Endodermal cell (in vitro differentiated cells): ENCODE measurements around the gene CYGB. TPM values are rescaled to one million over a fixed set of nuclear protein-coding genes. Genes with fewer than 3 reads are reported as not detected.
A peak's percentile ranks its signal among the peaks of the same experiment; 100 is the strongest.
"Not testable (repeated sequence)": the region's sequence is repeated elsewhere in the genome, so short reads cannot be mapped to it uniquely, and the experiment has no call there.

Experiments
- DNase-seq: peaks from one replicate; pipeline ENCODE4 v3.0.0-alpha.2; 2017
- H3K27ac ChIP-seq: 2 replicates; pipeline ENCODE4 v1.5.1; 2013; ENCODE audit warnings: mild to moderate bottlenecking, low read depth, low read length, moderate library complexity
- H3K27me3 ChIP-seq: 2 replicates; pipeline ENCODE4 v1.6.1; 2013; ENCODE audit warnings: mild to moderate bottlenecking, low read length, moderate library complexity; ENCODE audit not compliant: insufficient read depth, control insufficient read depth, poor library complexity, severe bottlenecking
- H3K36me3 ChIP-seq: 2 replicates; pipeline ENCODE4 v1.7.0; 2013; ENCODE audit warnings: mild to moderate bottlenecking, low read length, moderate library complexity; ENCODE audit not compliant: control insufficient read depth, insufficient read depth
- H3K4me1 ChIP-seq: one replicate; pipeline ENCODE4 v1.7.0; 2013; ENCODE audit warnings: low read length; ENCODE audit not compliant: control insufficient read depth, insufficient read depth
- H3K4me3 ChIP-seq: 2 replicates; pipeline ENCODE4 v1.5.1; 2013; ENCODE audit warnings: mild to moderate bottlenecking, low read length, moderate library complexity
- H3K9ac ChIP-seq: 2 replicates; pipeline ENCODE4 v1.6.1; 2013; ENCODE audit warnings: mild to moderate bottlenecking, low read length, moderate library complexity; ENCODE audit not compliant: poor library complexity, severe bottlenecking; ENCODE audit errors: extremely low read depth
- H3K9me3 ChIP-seq: 2 replicates; pipeline ENCODE4 v1.6.1; 2013; ENCODE audit warnings: mild to moderate bottlenecking, low read length, moderate library complexity; ENCODE audit not compliant: control insufficient read depth
- H3K27ac Mint-ChIP-seq: 2 replicates; pipeline ENCODE4 v1.8.0; 2020; ENCODE audit warnings: mixed read lengths
- H3K27me3 Mint-ChIP-seq: 2 replicates; pipeline ENCODE4 v1.8.0; 2021; ENCODE audit warnings: mild to moderate bottlenecking, mixed read lengths; ENCODE audit not compliant: insufficient read depth
- H3K36me3 Mint-ChIP-seq: 2 replicates; pipeline ENCODE4 v1.8.0; 2020; ENCODE audit warnings: low read depth, mixed read lengths
- H3K4me1 Mint-ChIP-seq: 2 replicates; pipeline ENCODE4 v1.8.0; 2020; ENCODE audit warnings: mixed read lengths
- H3K4me3 Mint-ChIP-seq: 2 replicates; pipeline ENCODE4 v1.8.0; 2020; ENCODE audit warnings: mild to moderate bottlenecking, moderate library complexity, mixed read lengths
- H3K9me3 Mint-ChIP-seq: 2 replicates; pipeline ENCODE4 v1.8.0; 2020; ENCODE audit warnings: mild to moderate bottlenecking, mixed read lengths
- WGBS, 2 experiments: methylation state at CpG; one replicate each; pipeline versions ENCODE4 v1.1.5 to v1.1.7; 2013; ENCODE audit warnings: missing lambda C conversion rate in 2 of 2, mixed read lengths in 1 of 2; ENCODE audit not compliant: insufficient coverage in 1 of 2, insufficient read length in 1 of 2; 5-methylcytosine and 5-hydroxymethylcytosine counted together
- total RNA-seq, 2 donors: library from RNA; stranded (reverse); fragmentation: NEBNext Ultra II Directional in 1 of 2; extraction: Animal tissue kit (Norgen Biotek cat#: 25700) in 1 of 2; gene quantifications; 2 replicates in 1 of 2; 3 replicates in 1 of 2; pipeline ENCODE4 v1.2.1, GENCODE V29; 2021
- TF ChIP-seq, protein P1 (sequence below): fragments of 200-600 bp; sonication (generic); conservative IDR thresholded peaks from 2 replicates; pipeline ENCODE4 v1.5.0; 2021; ENCODE audit warnings: antibody characterized with exemption, mild to moderate bottlenecking

The CYGB gene
- total RNA-seq, 2 donors from 2014 or later = 2.0 to 3.4 TPM

DNA sequence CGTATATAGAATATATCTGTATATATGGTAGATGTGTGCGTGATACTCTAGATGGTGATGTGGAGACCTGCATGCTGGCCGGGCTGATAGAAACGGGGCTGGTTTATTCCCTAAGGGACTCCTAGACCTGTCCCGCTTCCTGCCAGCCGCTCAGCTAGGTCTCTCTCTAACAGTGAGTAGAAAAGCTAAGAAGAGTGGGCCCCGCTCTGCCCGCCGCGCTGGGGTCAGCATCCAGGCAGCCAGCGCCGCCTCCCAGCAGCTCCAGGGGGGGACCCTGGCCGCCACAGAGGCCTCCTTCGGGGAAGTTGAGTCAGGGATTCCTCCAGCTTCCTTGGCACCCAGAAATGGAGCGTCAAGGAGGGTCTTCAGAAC is 9.4 kb downstream of the CYGB start:
- no peaks in the 10 kb centered on the region for H3K36me3 Mint-ChIP-seq
- no peak overlapping the region for H3K27ac ChIP-seq
- H3K4me3 ChIP-seq = no peak overlapping the region
- no peaks in the 10 kb centered on the region for H3K9me3 ChIP-seq
- no peaks in the 10 kb centered on the region for H3K9me3 Mint-ChIP-seq
- WGBS, 2 experiments = 89 to 92% methylated on average over 8 to 14 of the region's 15 CpGs
- H3K27me3 ChIP-seq = peaks cover 5% of the 10 kb centered on the region
- no peaks in the 10 kb centered on the region for H3K36me3 ChIP-seq
- H3K4me1 ChIP-seq = no peaks in the 10 kb centered on the region
- peaks cover 12% of the 10 kb centered on the region for H3K4me1 Mint-ChIP-seq
- TF ChIP-seq, protein P1, sequence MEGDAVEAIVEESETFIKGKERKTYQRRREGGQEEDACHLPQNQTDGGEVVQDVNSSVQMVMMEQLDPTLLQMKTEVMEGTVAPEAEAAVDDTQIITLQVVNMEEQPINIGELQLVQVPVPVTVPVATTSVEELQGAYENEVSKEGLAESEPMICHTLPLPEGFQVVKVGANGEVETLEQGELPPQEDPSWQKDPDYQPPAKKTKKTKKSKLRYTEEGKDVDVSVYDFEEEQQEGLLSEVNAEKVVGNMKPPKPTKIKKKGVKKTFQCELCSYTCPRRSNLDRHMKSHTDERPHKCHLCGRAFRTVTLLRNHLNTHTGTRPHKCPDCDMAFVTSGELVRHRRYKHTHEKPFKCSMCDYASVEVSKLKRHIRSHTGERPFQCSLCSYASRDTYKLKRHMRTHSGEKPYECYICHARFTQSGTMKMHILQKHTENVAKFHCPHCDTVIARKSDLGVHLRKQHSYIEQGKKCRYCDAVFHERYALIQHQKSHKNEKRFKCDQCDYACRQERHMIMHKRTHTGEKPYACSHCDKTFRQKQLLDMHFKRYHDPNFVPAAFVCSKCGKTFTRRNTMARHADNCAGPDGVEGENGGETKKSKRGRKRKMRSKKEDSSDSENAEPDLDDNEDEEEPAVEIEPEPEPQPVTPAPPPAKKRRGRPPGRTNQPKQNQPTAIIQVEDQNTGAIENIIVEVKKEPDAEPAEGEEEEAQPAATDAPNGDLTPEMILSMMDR = no peak
- no peak for DNase-seq
- H3K4me3 Mint-ChIP-seq = no peak overlapping the region
- no peak overlapping the region for H3K9ac ChIP-seq
- peaks cover 12% of the 10 kb centered on the region for H3K27me3 Mint-ChIP-seq
- no peak overlapping the region for H3K27ac Mint-ChIP-seq

DNA sequence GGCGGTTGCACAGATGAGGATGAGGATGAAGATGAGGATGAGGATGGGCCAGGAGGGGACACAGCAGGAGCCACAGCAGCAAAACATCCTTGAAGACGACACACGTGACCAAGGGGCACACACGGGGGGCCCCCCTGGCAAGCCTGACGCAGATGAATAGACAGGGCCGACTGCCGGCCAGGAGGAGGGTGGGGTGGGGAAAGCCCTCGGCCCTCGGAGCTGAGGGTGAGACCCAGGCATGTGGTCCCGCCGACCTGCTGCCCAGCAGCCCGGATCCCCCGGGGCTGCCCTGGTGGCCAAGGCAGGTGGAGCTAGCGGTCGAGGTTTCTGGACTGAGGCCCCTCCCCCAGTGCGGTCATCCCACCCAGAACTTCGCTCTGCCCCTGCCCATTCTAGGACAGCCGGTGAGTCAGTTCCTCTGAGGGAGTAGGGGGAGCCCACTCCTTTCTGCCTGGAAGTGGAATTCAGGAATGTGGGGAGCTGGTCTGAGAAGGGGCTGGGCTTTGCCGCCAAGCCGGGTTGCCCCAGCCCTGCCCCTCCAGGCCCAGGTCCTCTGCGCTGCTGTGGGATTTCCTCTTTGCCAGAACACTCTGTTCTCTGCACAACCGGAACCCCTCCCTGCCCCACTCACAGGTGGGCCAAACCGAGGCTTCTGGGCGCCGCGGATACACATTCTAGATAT is 9.9 kb downstream of the CYGB start:
- DNase-seq = peak; percentile 94
- WGBS, 2 experiments = 50 to 65% methylated on average over 8 to 22 of the region's 26 CpGs
- peaks cover 13% of the 10 kb centered on the region for H3K4me1 Mint-ChIP-seq

DNA sequence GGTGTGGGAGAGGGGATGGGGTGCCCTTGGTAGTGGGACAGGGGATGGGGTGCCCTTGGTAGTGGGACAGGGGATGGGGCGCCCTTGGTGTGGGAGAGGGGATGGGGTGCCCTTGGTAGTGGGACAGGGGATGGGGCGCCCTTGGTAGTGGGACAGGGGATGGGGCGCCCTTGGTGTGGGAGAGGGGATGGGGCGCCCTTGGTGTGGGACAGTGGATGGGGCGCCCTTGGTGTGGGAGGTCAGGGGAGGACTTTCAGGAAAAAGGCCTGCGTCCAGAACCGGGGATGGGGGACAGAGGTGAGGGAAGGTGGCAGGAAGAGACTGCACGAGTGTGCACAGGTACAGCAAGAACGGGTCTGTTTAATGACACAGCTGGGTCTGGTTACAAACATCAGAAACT is 10.5 kb downstream of the CYGB start:
- not testable (repeated sequence) for H3K27ac ChIP-seq, H3K9me3 Mint-ChIP-seq, H3K4me3 ChIP-seq, H3K4me3 Mint-ChIP-seq, H3K36me3 ChIP-seq, DNase-seq, H3K36me3 Mint-ChIP-seq, H3K9me3 ChIP-seq, H3K9ac ChIP-seq, H3K4me1 ChIP-seq, H3K27ac Mint-ChIP-seq, H3K27me3 ChIP-seq
- Mint-ChIP-seq H3K4me1 (peaks cover 13% of the 10 kb centered on the region), H3K27me3 (peaks cover 15% of the 10 kb centered on the region)
- 88 to 89% methylated on average over 5 to 7 of the region's 9 CpGs for WGBS, 2 experiments

More for the DNA sequence above, 9.9 kb downstream of the CYGB start:
- H3K27me3 ChIP-seq = peaks cover 5% of the 10 kb centered on the region
- no peak overlapping the region for H3K27ac Mint-ChIP-seq
- no peaks in the 10 kb centered on the region for H3K9me3 Mint-ChIP-seq
- no peak overlapping the region for H3K27ac ChIP-seq
- H3K9ac ChIP-seq = no peak overlapping the region
- no peaks in the 10 kb centered on the region for H3K36me3 ChIP-seq
- TF ChIP-seq, protein P1 = peak; percentile 61
- H3K4me3 ChIP-seq = no peak overlapping the region
- peaks cover 15% of the 10 kb centered on the region for H3K27me3 Mint-ChIP-seq
- no peaks in the 10 kb centered on the region for H3K4me1 ChIP-seq
- no peak overlapping the region for H3K4me3 Mint-ChIP-seq
- no peaks in the 10 kb centered on the region for H3K36me3 Mint-ChIP-seq
- no peaks in the 10 kb centered on the region for H3K9me3 ChIP-seq

DNA sequence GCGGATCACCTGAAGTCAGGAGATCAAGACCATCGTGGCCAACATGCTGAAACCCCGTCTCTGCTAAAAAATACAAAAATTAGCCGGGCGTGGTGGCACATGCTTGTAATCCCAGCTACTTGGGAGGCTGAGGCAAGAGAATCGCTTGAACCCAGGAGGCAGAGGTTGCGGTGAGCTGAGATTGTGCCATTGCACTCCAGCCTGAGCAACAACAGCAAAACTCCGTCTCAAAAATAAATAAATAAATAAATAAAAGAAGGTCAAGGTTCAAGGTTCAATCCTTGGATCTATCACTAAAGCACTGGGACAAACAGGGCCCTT is 12.0 kb downstream of the CYGB start:
- H3K9ac ChIP-seq, H3K4me3 ChIP-seq, H3K9me3 ChIP-seq, H3K4me1 ChIP-seq, H3K4me3 Mint-ChIP-seq, H3K36me3 Mint-ChIP-seq, H3K27me3 ChIP-seq, H3K36me3 ChIP-seq, H3K27ac Mint-ChIP-seq, H3K9me3 Mint-ChIP-seq, H3K27ac ChIP-seq, DNase-seq: not testable (repeated sequence)
- peaks cover 15% of the 10 kb centered on the region for H3K27me3 Mint-ChIP-seq
- 82 to 86% methylated on average over 5 to 7 of the region's 8 CpGs for WGBS, 2 experiments
- H3K4me1 Mint-ChIP-seq = peaks cover 13% of the 10 kb centered on the region
